ENCODE results near the gene LRP11.

Gene LRP11

DNA sequence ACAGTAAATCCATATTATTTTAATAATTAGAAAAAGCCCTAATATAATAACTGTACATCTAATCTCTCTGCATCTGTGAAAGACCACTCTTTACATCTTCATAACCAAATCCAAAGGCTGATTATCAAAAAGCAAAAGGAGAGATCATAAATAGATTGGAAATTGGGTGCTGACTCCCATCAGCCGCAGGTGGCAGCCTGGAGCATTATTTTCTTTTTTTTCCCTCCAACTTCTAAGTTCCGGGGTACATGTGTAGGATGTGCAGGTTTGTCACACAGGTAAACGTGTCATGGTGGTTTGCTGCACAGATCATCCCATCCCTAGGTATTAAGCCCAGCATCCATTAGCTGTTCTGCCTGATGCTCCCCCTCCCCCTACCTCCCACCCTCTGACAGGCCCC lies 30.5 kb downstream of the LRP11 start:
- H3K9me3 ChIP-seq (ENCODE audit: control insufficient read depth, low read length) = no peaks in the 10 kb centered on the region
- no peak overlapping the region for H3K4me3 ChIP-seq (ENCODE audit: extremely low read depth, insufficient read depth, low read length, poor library complexity, severe bottlenecking)
- H3K4me1 ChIP-seq (ENCODE audit: control insufficient read depth, insufficient read depth, low read length, poor library complexity, severe bottlenecking) = no peaks in the 10 kb centered on the region
- no peak overlapping the region for H3K27ac ChIP-seq (ENCODE audit: low read depth, low read length, severe bottlenecking)
- H3K36me3 ChIP-seq (ENCODE audit: control insufficient read depth, insufficient read depth, low read length) = peaks cover 42% of the 10 kb centered on the region
- 83 to 90% methylated on average over 2 of the region's 3 CpGs for WGBS, 2 experiments (ENCODE audit: insufficient coverage in 2 of 2)

GRCh38 chr6:149831308-149831820 lies 32.8 kb downstream of the LRP11 start:
- Histone ChIP-seq H3K4me3 (ENCODE audit: extremely low read depth, insufficient read depth, low read length, poor library complexity, severe bottlenecking) (no peak overlapping the region), H3K27ac (ENCODE audit: low read depth, low read length, severe bottlenecking) (peak overlapping the region; percentile 80), H3K36me3 (ENCODE audit: control insufficient read depth, insufficient read depth, low read length) (peaks cover 42% of the 10 kb centered on the region), H3K9me3 (ENCODE audit: control insufficient read depth, low read length) (no peaks in the 10 kb centered on the region), H3K4me1 (ENCODE audit: control insufficient read depth, insufficient read depth, low read length, poor library complexity, severe bottlenecking) (no peaks in the 10 kb centered on the region)
- 83 to 84% methylated on average over 4 to 6 of the region's 6 CpGs for WGBS, 2 experiments (ENCODE audit: insufficient coverage in 2 of 2)

GRCh38 chr6:149830731-149831307 lies 33.3 kb downstream of the LRP11 start:
- H3K9me3 ChIP-seq (ENCODE audit: control insufficient read depth, low read length) = no peaks in the 10 kb centered on the region
- 92 to 100% methylated on average over 3 to 5 of the region's 7 CpGs for WGBS, 2 experiments (ENCODE audit: insufficient coverage in 2 of 2)
- no peak overlapping the region for H3K4me3 ChIP-seq (ENCODE audit: extremely low read depth, insufficient read depth, low read length, poor library complexity, severe bottlenecking)
- peaks cover 43% of the 10 kb centered on the region for H3K36me3 ChIP-seq (ENCODE audit: control insufficient read depth, insufficient read depth, low read length)
- peak overlapping the region; percentile 80 for H3K27ac ChIP-seq (ENCODE audit: low read depth, low read length, severe bottlenecking)
- H3K4me1 ChIP-seq (ENCODE audit: control insufficient read depth, insufficient read depth, low read length, poor library complexity, severe bottlenecking) = no peaks in the 10 kb centered on the region

DNA sequence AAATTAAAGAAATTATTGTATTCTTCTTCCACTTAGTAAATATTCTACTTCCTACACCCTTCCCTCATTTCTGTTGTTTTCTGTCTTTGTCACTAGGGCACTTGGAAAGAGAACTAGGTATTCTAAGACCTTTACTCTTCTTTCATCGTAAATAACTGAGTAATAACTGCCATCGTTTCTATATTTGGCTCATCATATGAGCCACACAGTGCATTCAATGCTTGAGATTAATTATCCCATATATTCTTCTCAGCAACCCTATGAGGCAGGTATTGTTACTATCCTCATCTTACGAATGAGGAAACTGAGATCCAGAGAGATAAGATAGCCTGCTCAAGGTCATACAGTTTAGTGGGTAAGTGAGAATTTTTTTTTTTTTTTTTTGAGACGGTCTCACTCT lies 38.9 kb downstream of the LRP11 start:
- Histone ChIP-seq H3K36me3 (ENCODE audit: control insufficient read depth, insufficient read depth, low read length) (peaks cover 23% of the 10 kb centered on the region), H3K4me1 (ENCODE audit: control insufficient read depth, insufficient read depth, low read length, poor library complexity, severe bottlenecking) (no peaks in the 10 kb centered on the region), H3K9me3 (ENCODE audit: control insufficient read depth, low read length) (no peaks in the 10 kb centered on the region), H3K27ac (ENCODE audit: low read depth, low read length, severe bottlenecking) (no peak overlapping the region), H3K4me3 (ENCODE audit: extremely low read depth, insufficient read depth, low read length, poor library complexity, severe bottlenecking) (no peak overlapping the region)
- 97 to 100% methylated on average over 2 to 3 of the region's 4 CpGs for WGBS, 2 experiments (ENCODE audit: insufficient coverage in 2 of 2)

DNA sequence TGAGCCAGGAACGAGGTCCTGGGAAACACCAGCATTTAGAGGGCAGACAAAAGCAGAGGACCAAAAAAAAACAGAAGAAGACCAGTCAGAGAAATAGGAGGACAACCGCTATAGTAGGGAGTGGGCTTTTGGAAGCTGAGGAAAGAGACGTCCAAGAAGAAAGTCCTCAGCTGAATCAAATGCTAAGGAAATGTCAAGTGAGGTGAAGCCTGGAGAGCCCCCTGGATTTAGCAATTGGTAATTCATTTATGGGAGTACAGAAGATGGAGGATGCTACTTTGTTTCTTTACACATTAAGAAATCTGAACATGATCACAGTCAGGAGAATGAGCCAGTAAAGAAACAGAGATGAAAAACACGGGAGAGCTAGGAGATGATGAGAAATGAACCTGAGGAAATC lies 41.1 kb downstream of the LRP11 start:
- H3K4me3 ChIP-seq (ENCODE audit: extremely low read depth, insufficient read depth, low read length, poor library complexity, severe bottlenecking) = no peak overlapping the region
- WGBS, 2 experiments (ENCODE audit: insufficient coverage in 2 of 2) = 91 to 93% methylated on average over 4 of the region's 4 CpGs
- H3K9me3 ChIP-seq (ENCODE audit: control insufficient read depth, low read length) = no peaks in the 10 kb centered on the region
- no peaks in the 10 kb centered on the region for H3K4me1 ChIP-seq (ENCODE audit: control insufficient read depth, insufficient read depth, low read length, poor library complexity, severe bottlenecking)
- no peak overlapping the region for H3K27ac ChIP-seq (ENCODE audit: low read depth, low read length, severe bottlenecking)
- peaks cover 25% of the 10 kb centered on the region for H3K36me3 ChIP-seq (ENCODE audit: control insufficient read depth, insufficient read depth, low read length)

DNA sequence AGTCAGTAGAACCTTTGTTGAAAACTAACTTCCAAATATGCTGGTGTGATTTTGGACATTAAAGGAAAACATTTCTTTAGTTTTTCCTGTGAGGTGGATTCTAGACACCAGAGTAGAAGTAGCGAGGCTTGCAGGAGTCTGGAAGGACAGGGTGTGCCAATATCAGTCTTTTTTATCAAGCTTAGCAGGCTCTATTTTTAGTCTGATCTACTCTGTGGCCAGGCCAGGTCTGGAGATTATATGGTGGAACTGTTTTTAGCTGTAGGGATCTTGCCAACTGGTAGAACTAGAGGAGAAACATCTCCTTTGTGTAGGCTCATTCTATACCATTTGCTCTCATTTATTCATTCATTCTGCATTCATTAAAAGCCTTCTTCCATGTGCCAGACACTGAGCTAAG lies 42.7 kb downstream of the LRP11 start:
- 90 to 94% methylated on average over 1 of the region's 1 CpG for WGBS, 2 experiments (ENCODE audit: insufficient coverage in 2 of 2)

DNA sequence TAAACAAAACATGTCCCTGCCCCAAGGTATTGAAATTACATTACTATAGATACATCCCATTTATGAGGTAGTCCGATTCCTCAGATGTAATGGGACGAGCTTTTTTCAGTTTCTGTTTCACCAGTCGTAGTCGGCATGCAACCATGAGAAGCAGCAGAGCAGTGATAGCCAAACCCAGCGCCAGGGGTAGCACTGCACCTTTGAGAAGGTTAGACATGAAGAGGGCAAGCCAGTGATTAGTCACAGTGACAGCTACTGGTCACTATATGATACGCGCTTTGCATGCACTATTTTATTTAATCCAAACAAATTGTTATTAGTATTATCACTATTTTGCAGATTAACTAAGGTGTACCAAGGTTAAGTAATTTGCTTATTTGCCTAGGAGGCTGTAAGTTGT lies 43.7 kb downstream of the LRP11 start:
- H3K4me1 ChIP-seq (ENCODE audit: control insufficient read depth, insufficient read depth, low read length, poor library complexity, severe bottlenecking) = no peaks in the 10 kb centered on the region
- 100% methylated on average over 4 to 5 of the region's 7 CpGs for WGBS, 2 experiments (ENCODE audit: insufficient coverage in 2 of 2)
- H3K9me3 ChIP-seq (ENCODE audit: control insufficient read depth, low read length) = no peaks in the 10 kb centered on the region
- no peak overlapping the region for H3K4me3 ChIP-seq (ENCODE audit: extremely low read depth, insufficient read depth, low read length, poor library complexity, severe bottlenecking)
- H3K36me3 ChIP-seq (ENCODE audit: control insufficient read depth, insufficient read depth, low read length) = peaks cover 16% of the 10 kb centered on the region
- no peak overlapping the region for H3K27ac ChIP-seq (ENCODE audit: low read depth, low read length, severe bottlenecking)

More for the DNA sequence above, 42.7 kb downstream of the LRP11 start:
- Histone ChIP-seq H3K4me3 (ENCODE audit: extremely low read depth, insufficient read depth, low read length, poor library complexity, severe bottlenecking) (no peak overlapping the region), H3K4me1 (ENCODE audit: control insufficient read depth, insufficient read depth, low read length, poor library complexity, severe bottlenecking) (no peaks in the 10 kb centered on the region), H3K27ac (ENCODE audit: low read depth, low read length, severe bottlenecking) (no peak overlapping the region), H3K9me3 (ENCODE audit: control insufficient read depth, low read length) (no peaks in the 10 kb centered on the region), H3K36me3 (ENCODE audit: control insufficient read depth, insufficient read depth, low read length) (peaks cover 24% of the 10 kb centered on the region)

GRCh38 chr6:149815788-149816187 lies 48.4 kb downstream of the LRP11 start:
- Histone ChIP-seq H3K36me3 (ENCODE audit: control insufficient read depth, insufficient read depth, low read length) (peaks cover 36% of the 10 kb centered on the region), H3K4me3 (ENCODE audit: extremely low read depth, insufficient read depth, low read length, poor library complexity, severe bottlenecking) (no peak overlapping the region), H3K27ac (ENCODE audit: low read depth, low read length, severe bottlenecking) (no peak overlapping the region), H3K9me3 (ENCODE audit: control insufficient read depth, low read length) (no peaks in the 10 kb centered on the region), H3K4me1 (ENCODE audit: control insufficient read depth, insufficient read depth, low read length, poor library complexity, severe bottlenecking) (no peaks in the 10 kb centered on the region)
- WGBS, 2 experiments (ENCODE audit: insufficient coverage in 2 of 2) = 95% methylated on average over 3 of the region's 4 CpGs; no CpG with 5 or more reads in 1 of the 2 experiments

- WGBS, 2 experiments (ENCODE audit: insufficient coverage in 2 of 2) = 93 to 97% methylated on average over 3 of the region's 3 CpGs
- peaks cover 45% of the 10 kb centered on the region for H3K36me3 ChIP-seq (ENCODE audit: control insufficient read depth, insufficient read depth, low read length)
- no peak overlapping the region for H3K27ac ChIP-seq (ENCODE audit: low read depth, low read length, severe bottlenecking)
- no peaks in the 10 kb centered on the region for H3K4me1 ChIP-seq (ENCODE audit: control insufficient read depth, insufficient read depth, low read length, poor library complexity, severe bottlenecking)
- no peaks in the 10 kb centered on the region for H3K9me3 ChIP-seq (ENCODE audit: control insufficient read depth, low read length)
- no peak overlapping the region for H3K4me3 ChIP-seq (ENCODE audit: extremely low read depth, insufficient read depth, low read length, poor library complexity, severe bottlenecking)
Measured at GRCh38 chr6:149813351-149813750, 50.8 kb downstream of the LRP11 start.

GRCh38 chr6:149809798-149810197 lies 54.4 kb downstream of the LRP11 start:
- H3K27ac ChIP-seq (ENCODE audit: low read depth, low read length, severe bottlenecking) = no peak overlapping the region
- no peak overlapping the region for H3K4me3 ChIP-seq (ENCODE audit: extremely low read depth, insufficient read depth, low read length, poor library complexity, severe bottlenecking)
- no peaks in the 10 kb centered on the region for H3K4me1 ChIP-seq (ENCODE audit: control insufficient read depth, insufficient read depth, low read length, poor library complexity, severe bottlenecking)
- WGBS, 2 experiments (ENCODE audit: insufficient coverage in 2 of 2) = 100% methylated on average over 1 to 2 of the region's 2 CpGs
- H3K9me3 ChIP-seq (ENCODE audit: control insufficient read depth, low read length) = no peaks in the 10 kb centered on the region
- peaks cover 50% of the 10 kb centered on the region for H3K36me3 ChIP-seq (ENCODE audit: control insufficient read depth, insufficient read depth, low read length)

DNA sequence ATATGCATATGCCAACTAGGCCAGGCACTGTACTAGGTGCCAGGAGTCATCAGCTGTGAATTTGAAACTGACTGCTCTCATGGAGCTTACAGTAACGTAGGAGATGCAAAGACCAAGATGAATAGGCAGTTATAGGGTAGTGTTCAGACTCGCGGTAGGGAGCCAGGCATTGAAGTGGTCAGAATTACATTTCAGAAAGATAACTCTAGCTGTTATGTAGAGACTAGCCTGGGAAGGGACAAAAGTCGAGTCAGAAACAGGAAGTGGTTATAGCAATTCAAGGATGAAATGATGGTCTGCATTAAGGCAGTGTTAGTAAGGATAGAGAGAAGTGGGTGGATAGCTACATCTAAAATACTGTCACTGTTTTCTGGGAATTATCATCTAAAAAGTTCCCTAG lies 58.0 kb downstream of the LRP11 start:
- H3K27ac ChIP-seq (ENCODE audit: low read depth, low read length, severe bottlenecking) = no peak overlapping the region
- H3K9me3 ChIP-seq (ENCODE audit: control insufficient read depth, low read length) = no peaks in the 10 kb centered on the region
- H3K4me3 ChIP-seq (ENCODE audit: extremely low read depth, insufficient read depth, low read length, poor library complexity, severe bottlenecking) = no peak overlapping the region
- H3K4me1 ChIP-seq (ENCODE audit: control insufficient read depth, insufficient read depth, low read length, poor library complexity, severe bottlenecking) = no peaks in the 10 kb centered on the region
- H3K36me3 ChIP-seq (ENCODE audit: control insufficient read depth, insufficient read depth, low read length) = peaks cover 53% of the 10 kb centered on the region
- whole genome bisulfite sequencing, 2 experiments (ENCODE audit: insufficient coverage in 2 of 2) = 93 to 97% methylated on average over 3 to 4 of the region's 4 CpGs
